GM21390 (cell line): ENCODE results near the gene EPB41L5.
A peak's percentile ranks its signal among the peaks of the same experiment; 100 is the strongest.
"Not testable (repeated sequence)": the region's sequence is repeated elsewhere in the genome, so short reads cannot be mapped to it uniquely, and the experiment has no call there.

Experiments
- ATAC-seq: cut with Tn5 transposase; IDR thresholded peaks from one replicate; pipeline ENCODE4 v1.9.1; 2021; ENCODE audit not compliant: unreplicated experiment

EPB41L5 gene

GRCh38 chr2:120140866-120141265, 128.0 kb downstream of the EPB41L5 start:
- ATAC-seq: no peak

- no peak for ATAC-seq
These were observed 128.6 kb downstream of the EPB41L5 start for GRCh38 chr2:120141300-120142069.

- no peak for ATAC-seq
These were observed 129.8 kb downstream of the EPB41L5 start for GRCh38 chr2:120142528-120143219.

GRCh38 chr2:120148229-120148628, 135.4 kb downstream of the EPB41L5 start:
- no peak for ATAC-seq

- no peak for ATAC-seq
These were observed 135.8 kb downstream of the EPB41L5 start for GRCh38 chr2:120148669-120149068.

- ATAC-seq: no peak
These were observed 136.5 kb downstream of the EPB41L5 start for GRCh38 chr2:120149406-120149805.

- ATAC-seq: no peak
These were observed 137.2 kb downstream of the EPB41L5 start for GRCh38 chr2:120150040-120150482.

- ATAC-seq: no peak
These were observed 142.4 kb downstream of the EPB41L5 start for GRCh38 chr2:120155308-120155707.

- ATAC-seq: not testable (repeated sequence)
These were observed 145.8 kb downstream of the EPB41L5 start for GRCh38 chr2:120158658-120159057.

GRCh38 chr2:120161190-120161589, 148.3 kb downstream of the EPB41L5 start:
- no peak for ATAC-seq

GRCh38 chr2:120162716-120163115, 149.8 kb downstream of the EPB41L5 start:
- no peak for ATAC-seq

GRCh38 chr2:120167272-120167671, 154.4 kb downstream of the EPB41L5 start:
- no peak for ATAC-seq

GRCh38 chr2:120169020-120169419, 156.1 kb downstream of the EPB41L5 start:
- ATAC-seq: no peak

GRCh38 chr2:120174963-120175581, 162.2 kb downstream of the EPB41L5 start:
- ATAC-seq: no peak

GRCh38 chr2:120176526-120176925, 163.6 kb downstream of the EPB41L5 start:
- ATAC-seq: no peak

GRCh38 chr2:120177001-120177621, 164.2 kb downstream of the EPB41L5 start:
- peak; percentile 97 for ATAC-seq

GRCh38 chr2:120177973-120178372, 165.1 kb downstream of the EPB41L5 start:
- no peak for ATAC-seq

- no peak for ATAC-seq
These were observed 166.5 kb downstream of the EPB41L5 start for GRCh38 chr2:120179396-120179795.

GRCh38 chr2:120180066-120180465, 167.2 kb downstream of the EPB41L5 start:
- no peak for ATAC-seq

GRCh38 chr2:120182019-120182560, 169.2 kb downstream of the EPB41L5 start:
- ATAC-seq: no peak

- no peak for ATAC-seq
These were observed 176.3 kb downstream of the EPB41L5 start for GRCh38 chr2:120189189-120189588.
